Dedifferentiated amniotic fluid mesenchymal stem cell (primary cell): ENCODE measurements around the gene ITIH4.
A peak's percentile ranks its signal among the peaks of the same experiment; 100 is the strongest.
"Not testable (repeated sequence)": the region's sequence is repeated elsewhere in the genome, so short reads cannot be mapped to it uniquely, and the experiment has no call there.

Experiments used
- DNase-seq: peaks from one replicate; pipeline ENCODE4 v3.0.0-alpha.2; 2016; ENCODE audit errors: extremely low spot score

The ITIH4 gene

DNA sequence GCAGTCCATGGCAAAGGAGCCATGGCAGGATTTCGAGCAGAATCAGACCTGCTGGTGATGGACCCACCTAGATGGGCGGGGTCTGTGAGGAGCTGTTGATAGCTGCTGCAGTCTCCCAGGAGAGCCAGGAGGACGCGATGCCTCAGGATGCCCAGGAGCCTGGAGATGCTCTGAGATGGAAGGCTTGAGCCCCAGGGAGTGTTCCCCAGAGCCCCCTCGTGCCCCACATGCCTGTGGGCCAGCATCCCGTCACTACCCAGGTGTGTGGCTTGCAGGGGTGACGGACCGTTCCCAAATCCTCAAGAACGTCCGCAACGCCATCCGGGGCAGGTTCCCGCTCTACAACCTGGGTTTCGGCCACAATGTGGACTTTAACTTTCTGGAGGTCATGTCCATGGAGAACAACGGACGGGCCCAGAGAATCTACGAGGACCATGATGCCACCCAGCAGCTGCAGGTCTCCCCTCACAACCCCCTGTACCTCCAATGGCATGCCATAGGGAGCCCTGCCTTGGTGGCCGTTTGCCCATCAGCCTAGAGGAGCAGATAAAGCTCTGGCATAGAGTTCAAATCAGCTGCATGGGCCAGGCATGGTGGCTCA, 46.4 kb downstream of the ITIH4 start:
- no peak for DNase-seq

DNA sequence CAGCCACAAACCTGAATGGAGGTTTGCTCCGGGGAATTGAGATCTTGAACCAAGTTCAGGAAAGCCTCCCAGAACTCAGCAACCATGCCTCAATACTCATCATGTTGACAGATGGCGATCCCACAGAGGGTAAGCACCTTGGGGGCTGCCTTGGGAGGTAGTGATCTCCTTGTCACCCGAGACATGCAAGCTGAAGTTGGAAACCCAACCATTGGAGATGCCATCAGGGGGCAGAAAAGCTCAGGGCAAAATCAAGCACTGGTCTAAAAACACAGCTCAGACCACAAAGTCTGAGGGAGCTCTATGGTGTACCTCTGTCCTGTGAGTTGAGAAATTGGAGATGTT, 47.3 kb downstream of the ITIH4 start:
- no peak for DNase-seq

DNA sequence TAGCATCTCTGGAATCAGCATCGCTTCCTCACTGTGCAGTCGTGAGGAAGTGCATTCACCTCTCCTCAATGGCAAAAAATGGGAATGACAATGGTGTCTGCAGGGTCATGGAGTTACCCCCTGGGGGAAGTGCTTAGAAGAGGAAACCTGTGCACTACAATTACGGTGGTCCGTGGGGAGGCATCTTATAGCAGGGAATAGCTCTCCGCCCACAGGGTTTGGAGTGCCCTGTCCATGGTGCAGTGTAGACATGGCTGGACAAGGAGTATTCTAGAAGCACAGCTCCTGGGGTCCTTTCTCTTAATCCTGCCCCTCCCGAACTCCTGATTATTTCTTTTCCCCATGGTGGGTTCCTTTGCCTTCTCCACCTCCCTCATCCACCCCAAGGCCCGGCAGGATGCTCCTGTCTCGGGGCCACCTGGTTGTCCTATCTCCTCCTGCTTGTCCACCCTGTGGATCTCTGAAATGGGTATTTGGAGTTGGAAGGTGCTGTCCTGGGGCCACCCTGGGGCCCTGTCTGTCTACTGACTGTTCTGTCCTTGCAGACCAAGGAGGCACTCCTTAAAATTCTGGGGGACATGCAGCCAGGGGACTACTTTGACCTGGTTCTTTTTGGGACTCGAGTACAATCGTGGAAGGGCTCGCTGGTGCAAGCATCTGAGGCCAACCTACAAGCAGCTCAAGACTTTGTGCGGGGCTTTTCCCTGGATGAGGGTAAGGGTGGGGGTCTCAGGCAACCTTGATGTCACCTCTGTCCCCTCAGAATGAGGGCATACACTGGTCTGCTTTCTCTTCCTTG, 47.9 kb downstream of the ITIH4 start:
- DNase-seq = no peak

DNA sequence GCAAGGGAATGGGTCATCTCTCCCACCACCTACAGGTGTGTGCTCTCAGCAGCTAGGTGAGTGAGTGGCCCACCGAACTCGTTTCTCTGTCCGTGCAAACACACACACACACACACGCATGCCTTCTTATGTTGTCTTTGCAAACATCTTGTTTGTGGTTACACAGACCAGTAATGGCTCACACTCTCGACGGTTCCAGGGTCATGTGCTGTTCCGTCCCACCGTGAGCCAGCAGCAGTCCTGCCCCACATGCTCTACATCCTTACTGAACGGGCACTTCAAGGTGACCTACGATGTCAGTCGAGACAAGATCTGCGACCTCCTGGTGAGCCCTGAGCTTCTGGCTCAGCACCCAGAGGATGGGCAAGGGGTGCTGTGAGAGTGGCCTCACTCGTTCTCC, 48.7 kb downstream of the ITIH4 start:
- DNase-seq = no peak

DNA sequence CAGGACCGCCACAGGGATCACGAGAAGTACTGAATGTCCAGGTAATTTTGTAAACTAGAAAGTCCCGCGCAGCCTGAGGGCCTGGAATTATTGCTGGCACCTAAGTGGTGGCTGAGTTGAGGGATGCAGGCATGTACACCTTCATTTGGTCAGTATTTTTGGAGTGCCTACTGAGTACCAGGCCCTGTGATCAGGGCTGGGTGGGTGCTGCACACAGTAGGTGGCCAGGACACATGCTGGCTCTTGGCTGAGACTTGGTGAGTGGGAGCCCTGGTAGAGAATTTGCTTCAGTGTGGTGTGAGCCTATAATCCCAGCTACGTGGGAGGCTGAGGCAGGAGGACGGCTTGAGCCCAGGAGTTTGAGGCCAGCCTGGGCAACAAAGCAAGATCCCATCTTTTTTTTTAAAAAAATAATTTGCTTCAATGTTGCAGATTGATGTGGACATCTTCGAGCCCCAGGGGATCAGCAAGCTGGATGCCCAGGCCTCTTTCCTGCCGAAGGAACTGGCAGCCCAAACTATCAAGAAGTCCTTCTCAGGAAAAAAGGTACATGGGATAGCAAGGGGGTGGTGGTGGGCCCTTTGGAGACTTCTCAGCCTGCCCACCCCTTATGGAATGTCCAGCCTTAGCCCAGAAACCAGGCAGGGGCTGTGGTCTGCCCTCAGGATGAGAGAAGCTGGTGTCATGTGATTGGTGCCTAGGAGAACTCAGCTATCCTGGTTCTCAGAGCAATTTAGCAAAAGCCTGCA, 50.5 kb downstream of the ITIH4 start:
- DNase-seq = no peak

DNA sequence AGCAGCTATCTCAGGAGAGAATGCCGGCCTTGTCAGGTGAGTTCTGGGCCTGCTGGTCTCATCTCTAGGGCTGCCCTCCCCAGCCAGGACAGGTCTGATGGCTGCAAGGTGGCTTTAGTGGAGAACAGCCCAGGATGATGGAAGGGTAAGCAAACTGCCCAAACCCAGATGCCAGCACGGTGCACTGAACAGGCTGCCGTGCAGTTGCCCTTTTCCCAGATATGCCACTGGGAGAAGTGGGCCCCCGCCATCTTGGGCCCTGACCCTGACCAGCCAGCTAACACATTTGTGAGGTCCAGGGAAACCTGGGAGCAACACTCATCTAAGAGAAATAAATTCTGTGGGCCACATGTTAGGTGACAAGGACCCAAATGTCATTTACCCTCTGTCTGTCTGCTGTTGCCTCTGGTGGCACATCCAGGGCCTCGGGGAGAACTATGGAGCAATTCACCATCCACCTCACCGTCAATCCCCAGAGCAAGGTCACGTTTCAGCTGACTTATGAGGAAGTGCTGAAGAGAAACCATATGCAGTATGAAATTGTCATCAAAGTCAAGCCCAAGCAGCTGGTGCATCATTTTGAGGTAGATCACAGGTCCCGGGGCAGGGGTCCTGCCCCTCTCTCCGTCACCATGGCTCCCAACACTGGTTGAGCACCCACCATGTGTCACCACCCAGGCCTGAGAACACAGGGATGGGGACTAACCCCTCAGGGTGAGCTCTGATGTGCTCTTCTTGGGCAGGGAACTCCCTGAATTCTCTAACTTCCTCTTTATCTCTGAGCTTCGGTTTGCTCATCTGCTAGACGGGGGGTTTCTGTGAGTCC, 51.2 kb downstream of the ITIH4 start:
- no peak for DNase-seq

DNA sequence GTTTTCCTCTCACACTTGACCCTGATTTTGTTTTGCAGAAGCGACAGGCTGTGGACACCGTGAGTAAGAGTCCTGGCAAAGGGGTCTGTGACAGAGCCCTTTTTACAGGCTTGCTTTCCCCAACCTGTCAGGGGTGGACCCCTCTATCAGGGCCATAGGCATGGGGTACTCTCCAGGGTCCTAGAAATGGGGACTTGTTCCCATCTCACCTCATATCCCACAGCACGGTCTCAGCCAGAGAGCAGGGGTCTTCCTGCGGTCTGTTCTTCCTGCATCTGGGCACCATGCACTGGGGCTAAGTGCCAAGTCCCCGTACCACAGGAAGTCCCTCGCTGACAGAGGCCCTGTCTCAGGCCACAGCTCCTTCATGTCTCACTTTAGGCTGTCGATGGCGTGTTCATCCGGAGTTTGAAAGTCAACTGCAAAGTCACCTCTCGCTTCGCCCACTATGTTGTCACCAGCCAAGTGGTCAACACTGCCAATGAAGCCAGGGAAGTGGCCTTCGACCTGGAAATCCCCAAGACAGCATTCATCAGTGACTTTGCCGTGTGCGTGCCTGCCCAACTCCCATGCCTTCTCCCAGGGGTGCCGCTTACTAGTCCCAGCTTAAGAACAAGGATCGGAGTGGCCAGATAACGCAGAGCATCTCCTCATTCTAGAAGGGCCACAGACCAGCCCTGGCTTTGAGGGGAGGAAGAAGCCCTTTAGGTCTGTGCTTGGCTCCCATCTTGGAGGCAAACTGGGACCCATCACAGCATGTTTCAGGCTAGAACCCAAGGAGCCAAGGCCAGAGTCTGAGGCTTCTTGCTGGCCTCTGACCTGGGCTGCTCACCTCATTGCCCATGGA, 52.3 kb downstream of the ITIH4 start:
- no peak for DNase-seq

DNA sequence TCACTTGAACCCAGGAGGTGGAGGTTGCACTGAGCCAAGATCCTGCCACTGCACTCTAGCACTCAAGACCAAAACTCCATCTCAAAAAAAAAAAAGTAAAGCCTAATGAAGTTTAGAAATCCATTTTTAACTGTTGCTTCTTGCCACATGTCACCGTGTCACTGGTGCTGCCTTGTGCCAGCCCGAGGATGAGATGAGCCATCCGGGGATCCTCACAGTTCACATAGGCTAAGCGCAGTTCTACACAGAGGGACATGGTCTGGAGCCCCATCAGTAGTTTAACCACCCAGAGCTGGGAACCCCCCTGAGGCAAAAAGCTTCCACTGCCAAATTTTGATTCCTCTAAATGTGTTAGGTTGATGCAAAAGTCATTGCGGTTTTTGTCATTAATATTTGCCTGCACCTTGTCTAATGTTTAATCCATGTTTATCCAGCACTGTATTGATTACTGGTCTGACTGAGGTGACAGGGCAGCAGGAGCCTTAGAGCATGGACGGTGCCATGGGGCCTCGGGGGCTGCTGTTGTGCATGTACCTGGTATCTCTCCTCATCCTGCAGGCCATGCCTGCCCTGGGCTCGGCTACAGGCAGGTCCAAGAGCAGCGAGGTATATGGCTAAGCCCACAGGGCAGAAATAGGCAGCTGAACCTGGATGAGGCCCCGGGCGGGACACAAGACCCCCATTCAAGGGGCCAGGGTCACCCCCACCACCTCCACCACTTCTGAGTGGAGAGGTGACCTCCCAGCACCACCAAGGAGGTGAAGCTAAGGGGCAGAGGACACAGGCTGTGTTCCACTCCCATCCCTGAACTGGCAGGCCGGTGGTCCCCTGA, 53.1 kb downstream of the ITIH4 start, which contains the start of gene ITIH1:
ITIH1 (plus strand) TSS at position 473 of the 832 bp plus-strand sequence; CDS start at position 490, 17 bp downstream.
- no peak for DNase-seq

DNA sequence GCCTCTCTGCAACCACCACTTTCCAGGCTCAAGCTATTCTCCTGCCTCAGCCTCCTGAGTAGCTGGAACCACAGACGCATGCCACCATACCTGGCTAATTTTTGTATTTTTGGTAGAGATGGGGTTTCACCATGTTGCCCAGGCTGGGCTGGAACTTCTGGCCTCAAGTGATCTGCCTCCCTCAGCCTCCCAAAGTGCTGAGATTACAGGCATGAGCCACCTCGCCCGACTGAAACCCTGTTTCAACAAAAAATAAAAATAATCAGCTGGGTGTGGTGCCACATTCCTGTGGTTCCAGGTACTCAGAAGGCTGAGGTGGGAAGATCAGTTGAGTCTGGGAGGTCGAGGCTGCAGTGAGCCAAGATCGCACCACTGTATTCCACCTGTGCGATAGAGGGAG, 54.0 kb downstream of the ITIH4 start:
- DNase-seq = not testable (repeated sequence)

DNA sequence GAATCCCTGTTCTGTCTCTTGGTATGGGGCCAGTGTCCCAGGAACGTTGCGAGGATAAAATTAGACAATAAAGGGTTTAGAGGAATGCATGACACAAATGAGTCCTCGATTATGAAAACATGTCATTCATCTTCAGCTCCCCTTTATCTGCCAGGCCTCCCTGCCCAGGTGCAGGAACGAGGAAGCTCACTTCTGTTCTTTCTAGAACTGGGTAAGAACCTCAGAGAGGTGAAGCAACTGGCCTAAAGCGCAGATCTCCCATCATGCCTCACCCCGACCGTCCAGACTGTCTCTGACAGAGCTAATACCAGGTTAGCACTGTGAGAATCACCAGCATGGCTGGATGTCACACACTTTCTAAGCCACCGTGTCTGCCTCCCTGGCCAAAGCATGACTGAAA, 54.6 kb downstream of the ITIH4 start:
- DNase-seq = no peak

DNA sequence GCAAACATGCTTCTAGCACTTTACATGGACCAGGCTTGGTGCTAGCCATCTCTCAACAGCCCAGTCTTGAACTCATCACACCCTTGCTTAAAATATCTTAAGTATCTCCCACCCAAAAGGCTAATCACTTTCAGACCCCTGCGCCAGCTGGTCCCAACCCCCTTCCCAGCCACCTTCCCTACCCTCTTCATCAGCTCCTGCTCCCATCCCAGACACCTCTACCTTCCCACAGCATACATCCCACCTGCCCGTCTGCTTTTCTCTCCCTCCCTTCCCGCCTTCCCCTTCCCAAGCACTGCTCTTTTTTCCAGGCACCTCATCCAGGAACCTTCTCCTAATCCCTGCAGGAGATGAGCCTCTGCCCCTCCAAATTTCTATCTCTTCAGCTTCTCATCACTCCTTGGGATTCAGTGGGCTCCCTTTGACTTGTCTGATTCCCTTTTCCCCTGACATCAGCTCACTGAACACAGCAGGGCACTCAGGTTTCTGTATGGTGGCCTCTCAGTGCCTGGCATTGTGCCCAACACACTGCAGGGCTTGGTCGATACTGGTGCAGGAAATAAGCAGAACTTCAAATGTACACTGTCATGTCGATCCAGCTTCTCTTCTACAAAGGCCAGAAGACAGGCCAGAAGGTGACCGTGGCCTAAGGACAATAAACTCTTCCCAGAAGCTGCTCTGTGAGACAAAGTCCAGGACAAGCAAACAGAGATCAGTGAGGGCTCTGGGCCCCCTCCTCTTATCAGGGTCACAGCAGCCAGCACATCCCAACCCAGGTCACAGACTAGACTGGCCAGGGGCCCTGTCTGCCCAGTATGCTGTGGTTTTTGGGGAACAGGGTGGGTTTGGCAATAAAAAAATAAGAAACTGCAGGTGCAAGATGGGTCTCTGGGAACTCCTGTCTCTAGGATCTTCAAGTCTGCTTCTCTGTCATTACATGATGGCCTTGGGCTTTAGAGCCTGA, 55.3 kb downstream of the ITIH4 start:
- no peak for DNase-seq

DNA sequence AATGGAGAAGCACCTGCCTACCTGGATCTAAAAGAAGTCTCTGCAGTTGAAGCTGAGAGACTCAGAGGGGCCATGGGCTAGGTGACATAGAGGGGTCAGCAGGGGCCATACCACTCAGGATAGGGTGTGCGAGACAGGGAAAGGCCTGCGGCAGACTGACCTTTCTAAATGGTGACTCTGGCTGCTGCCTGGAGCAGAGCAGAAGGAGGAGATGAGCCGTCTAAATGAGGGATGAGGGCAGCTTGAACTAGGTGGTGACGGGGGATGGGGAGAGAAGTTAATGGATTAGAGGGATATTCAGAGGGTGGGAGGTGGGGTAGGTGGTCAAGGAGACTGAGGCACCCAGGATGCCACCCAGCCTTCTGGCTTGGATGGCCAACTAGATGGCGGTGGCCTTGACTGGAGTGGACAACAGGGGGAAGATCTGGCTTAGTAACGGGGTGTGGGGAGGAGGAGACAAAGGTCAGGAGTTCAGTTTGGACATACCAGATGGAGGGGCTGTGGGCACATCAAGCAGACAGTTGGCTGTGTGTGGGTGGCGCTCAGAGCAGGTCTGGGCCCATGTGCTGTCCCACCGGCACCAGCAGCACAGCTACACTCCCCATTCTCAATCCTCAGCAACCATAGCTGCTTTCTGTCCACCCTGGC, 56.3 kb downstream of the ITIH4 start:
- no peak for DNase-seq

DNA sequence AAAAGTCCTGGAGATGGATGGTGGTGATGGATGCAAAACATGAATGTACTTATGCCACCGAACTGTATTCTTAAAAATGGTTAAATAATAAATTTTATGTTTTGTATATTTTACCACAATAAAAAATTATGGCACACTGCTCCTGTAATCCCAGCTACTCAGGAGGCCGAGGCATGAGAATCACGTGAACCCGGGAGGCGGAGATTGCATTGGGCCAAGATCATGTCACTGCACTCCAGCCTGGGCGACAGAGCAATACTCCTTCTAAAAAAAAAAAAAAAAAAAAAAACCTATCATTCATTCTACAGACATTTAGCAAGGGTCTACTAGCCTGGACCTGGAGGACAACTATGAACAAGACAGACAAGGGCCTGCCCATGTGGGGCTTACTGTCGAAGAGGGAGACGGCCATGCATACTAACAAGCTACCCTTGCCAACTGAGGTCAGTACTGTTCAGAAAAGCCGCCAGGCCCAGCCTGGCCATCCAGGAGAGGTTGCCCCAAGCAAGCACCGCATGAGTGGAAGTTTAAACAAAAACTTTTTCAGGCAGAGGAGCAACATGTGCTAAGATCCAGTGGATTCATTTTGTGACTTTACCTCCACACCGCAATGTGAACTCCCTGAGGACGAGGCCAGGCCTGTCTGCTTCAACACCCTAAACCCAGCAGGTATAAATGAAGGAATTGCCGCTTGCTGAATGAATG, 57.0 kb downstream of the ITIH4 start:
- no peak for DNase-seq

DNA sequence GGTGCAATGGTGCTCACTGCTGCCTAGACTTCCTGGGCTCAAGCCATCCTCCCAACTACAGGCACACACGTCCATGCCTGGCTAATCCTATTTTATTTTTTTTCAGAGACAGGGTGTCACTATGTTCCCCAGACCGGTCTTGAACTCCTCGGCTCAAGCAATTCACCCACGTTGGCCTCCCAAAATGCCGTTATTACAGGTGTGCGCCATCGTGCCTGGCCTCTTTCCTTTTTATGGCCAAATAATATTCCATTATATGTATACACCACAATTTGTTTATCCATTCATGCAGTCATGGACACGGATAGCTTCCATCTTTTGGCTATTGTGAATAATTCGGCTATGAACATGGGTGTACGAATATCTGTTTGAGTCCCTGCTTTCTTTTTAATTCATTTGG, 58.8 kb downstream of the ITIH4 start:
- no peak for DNase-seq

DNA sequence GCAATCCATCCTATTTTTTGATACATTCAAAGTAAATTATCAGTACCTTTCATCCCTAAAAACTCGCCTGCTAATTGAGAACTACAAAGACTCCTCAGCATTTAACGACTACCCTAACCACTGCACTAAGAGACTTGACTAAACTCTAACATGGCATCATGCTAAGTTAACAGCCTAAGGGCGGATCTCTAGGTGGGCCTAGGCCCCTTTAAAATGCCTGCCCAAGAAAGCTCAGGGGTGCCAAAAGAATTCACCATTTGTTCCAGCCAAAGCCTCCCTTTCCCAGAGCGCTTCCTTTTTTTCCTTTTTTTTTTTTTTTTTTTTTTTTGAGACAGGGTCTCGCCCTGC, 59.2 kb downstream of the ITIH4 start:
- no peak for DNase-seq

DNA sequence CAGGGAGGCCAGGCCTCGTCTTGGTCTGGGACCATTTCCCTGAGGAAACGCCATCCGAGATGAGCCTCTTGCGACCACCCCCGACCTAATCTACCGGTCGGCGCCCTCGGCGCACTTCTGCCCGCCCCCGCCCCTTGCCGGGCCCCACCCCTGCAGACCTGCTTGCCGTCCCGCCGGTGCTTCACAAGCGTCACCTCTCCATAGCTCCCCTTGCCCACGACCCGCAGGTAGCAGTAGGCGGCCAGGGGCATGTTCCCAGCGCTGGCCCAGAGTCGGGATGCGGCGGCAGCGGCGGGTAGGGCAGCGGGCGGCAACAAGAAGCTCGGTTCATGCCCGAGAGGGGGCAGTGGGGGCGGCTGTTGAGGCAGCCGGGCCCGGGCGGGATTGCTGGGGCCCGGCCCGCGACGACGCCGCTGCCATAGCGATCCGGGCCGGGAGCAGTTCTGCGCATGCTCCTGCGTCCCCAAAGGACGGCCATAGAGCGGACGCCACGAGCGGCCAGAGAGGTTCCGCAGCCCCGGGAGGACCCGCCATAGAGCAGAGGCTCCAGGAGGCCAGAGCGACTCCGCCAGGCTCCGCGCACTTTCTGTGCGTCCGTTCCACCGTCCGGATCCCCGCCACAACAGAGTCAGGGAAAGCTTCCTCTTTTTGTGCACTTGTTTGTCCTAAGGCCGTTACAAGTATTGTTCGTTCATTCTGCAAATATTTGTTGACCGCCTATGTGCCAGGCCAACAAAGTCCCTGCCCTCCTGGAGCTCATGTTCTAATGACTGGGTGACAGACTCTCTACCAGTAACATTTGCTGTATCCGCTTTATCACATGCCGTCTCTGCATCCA, 59.8 kb downstream of the ITIH4 start, which contains the start of gene NEK4:
NEK4 (minus strand) TSS at position 445 of the 838 bp plus-strand sequence; CDS start at position 251, 194 bp downstream.
- peak; percentile 89 for DNase-seq
